Umbilical cord (tissue), 2 donors: ENCODE data around the gene NISCH. TPM values are rescaled to one million over a fixed set of nuclear protein-coding genes. Genes with fewer than 3 reads are reported as not detected.
A peak's percentile ranks its signal among the peaks of the same experiment; 100 is the strongest.

Experiments
- DNase-seq: peaks from one replicate; pipeline ENCODE4 v3.0.0-alpha.2; 2015; ENCODE audit warnings: low spot score
- total RNA-seq: library from RNA; depleted of rRNA; stranded (reverse); fragments of >200 nt; gene quantifications from one replicate; pipeline ENCODE4 v1.2.3, GENCODE V29; 2014; ENCODE audit warnings: low replicate concordance; ENCODE audit not compliant: insufficient read depth

NISCH gene
- total RNA-seq, 1 donor from 2014 or later, result 61.4 TPM

DNA sequence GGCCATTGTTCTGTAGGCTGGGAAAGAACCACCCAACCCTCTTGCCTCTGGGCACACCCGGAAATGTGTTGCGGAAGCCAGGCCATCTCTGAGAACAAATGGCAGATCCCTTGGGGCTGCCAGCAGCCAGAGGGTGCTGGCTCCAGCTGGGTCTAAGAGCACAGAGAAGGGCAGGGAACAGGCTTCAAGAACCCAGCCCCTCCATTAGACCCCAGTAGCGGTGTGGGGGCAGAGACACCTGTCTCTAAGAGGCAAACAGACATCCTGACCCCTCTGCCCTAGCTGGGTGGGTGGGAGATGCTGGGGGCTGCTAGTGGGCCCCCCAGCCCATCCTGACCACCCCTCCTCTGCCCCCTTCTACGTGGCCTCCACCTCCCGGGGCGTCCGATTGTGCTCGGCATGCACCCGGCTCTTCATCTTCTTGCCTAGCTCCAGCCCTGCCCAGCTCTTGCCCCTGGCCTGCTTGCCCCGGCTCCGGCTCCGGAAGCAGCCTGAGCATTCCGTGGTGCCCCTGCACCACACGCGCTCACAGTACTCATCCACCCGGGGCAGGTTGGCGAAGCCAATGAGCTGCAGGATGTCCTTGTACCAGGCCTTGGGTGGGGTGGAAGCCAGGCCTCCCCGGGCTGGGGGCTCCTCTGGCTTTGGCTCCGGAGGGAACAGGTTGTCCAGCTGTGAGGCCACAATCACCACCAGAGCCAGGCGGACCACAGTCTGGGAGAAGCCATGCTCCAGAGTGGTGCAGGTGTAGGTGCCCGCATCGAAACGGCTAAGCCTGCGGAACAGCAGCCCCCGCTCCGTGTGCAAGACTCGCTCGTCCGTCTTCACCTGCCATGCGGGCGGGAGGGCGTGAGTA, 19.9 kb upstream of the NISCH start:
- no peak for DNase-seq

DNA sequence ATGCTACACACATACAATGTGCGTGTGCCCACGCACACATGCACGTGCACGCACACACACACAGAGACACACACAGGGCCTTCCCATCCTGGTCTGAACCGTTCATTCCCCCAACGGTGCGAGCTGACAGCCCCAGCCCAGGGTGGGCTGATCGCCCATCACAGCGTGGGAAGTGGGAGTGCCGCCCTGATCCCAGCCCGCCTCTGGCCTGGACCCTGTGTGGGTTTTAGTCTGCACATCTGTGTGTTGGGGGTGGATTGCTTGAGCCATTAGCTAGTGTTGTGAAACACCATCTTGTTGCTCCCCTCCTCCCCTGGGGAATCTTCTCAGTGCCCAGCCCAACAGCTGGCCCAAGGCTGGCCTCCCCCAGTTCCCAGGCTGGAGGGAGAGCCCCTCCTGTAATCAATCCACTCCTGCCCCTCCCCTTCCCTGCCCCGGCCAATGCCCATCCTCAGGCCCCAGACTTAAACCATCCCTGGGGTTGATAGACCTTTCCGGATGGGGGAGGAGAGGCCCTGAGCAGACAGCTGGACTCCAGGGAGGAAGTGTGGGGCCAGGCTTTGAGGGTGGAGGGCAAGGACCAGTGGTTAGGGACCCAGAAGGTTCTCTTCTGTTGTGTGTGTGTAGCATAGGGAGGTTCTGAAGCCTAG, 18.8 kb upstream of the NISCH start:
- DNase-seq, result peak; percentile 55

DNA sequence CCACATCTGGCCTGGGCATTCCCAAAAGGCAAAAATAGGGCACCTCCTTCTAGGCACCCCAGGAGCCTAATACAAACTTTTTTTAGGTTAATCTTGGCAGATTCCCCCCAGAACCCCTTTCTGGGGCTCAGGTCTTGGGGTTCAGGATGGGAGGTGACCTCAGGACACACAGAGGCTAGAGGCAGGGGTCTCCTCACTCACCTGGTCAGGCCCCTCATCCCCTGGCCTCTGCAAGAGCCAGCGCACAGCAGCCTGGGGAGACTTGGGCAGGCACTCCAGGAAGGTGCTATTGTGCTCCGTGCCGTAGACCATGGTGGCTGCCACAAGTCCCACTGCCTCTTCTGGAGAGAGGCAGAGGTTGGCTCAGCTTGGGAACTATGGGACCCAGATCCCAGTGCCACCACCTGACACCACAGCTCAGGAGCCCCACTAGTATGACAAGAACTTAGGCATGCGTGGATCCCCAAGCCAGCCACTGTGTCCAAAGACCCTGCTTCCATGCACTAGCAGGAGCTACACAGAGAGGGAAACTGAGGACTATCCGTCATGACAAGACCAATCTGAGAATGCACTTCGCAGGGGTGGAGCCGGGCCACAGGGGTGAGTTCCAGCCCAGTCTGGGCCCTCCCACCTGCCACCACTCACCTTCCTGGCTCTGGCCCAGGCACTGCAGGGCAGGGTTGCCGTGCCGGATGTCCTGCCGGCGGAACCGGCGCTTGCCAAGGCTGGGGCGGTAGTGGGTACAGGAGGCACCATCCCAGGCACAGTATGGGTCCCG, 17.9 kb upstream of the NISCH start:
- DNase-seq, result no peak

DNA sequence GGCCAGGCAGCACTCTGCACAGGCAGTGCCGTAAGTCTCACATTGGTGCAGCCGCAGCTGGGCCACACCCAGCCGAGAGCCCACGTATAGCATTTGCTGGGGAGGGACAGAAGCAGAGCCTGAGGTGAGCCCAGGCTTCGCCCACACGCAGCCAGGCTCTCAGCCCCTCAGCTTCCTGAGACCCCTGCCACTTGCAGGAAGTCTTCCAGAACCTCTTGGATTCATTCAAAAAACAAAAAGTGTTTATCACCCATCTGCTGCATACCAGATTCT, 17.4 kb upstream of the NISCH start:
- DNase-seq, result no peak

DNA sequence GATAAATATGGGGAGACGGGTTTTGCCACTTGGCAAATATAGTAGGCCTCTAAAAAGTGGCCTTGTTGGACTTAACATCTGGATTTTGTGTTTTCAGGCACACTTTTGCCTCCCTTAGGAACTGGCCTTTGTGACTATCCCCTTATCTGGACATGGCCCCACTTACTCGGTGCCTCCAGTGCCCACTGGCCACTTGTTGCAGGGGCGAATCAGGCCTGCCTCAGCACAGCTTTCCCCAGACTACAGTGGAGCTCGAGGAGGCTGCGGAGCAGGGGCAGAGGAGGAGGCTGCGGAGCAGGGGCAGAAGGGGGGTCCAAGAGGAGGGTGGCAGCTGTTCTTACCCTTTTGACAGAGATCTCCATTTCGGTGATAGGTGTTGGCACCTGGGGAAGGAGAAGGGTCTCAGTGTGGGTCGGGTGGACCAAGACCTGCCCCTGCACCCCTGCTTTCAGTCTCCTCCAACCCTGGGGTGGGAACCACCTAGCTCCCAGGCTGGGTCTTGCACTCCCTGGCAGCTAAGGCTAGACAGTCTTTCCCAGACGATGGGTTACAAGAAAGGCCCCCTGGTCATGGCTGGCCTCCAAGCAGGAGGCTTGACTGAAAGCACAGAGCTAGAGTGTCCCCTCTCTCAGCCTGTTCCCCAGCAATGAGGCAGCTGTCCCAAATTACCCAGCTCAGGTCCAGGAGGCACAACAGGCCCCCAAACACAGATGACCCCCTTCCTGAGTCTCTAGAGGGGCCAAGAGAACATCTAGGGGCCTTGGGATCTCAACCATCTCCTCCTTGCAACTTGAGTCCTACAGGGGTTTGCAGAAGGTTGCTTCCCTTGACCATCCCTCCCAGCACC, 16.6 kb upstream of the NISCH start:
- DNase-seq, result no peak

DNA sequence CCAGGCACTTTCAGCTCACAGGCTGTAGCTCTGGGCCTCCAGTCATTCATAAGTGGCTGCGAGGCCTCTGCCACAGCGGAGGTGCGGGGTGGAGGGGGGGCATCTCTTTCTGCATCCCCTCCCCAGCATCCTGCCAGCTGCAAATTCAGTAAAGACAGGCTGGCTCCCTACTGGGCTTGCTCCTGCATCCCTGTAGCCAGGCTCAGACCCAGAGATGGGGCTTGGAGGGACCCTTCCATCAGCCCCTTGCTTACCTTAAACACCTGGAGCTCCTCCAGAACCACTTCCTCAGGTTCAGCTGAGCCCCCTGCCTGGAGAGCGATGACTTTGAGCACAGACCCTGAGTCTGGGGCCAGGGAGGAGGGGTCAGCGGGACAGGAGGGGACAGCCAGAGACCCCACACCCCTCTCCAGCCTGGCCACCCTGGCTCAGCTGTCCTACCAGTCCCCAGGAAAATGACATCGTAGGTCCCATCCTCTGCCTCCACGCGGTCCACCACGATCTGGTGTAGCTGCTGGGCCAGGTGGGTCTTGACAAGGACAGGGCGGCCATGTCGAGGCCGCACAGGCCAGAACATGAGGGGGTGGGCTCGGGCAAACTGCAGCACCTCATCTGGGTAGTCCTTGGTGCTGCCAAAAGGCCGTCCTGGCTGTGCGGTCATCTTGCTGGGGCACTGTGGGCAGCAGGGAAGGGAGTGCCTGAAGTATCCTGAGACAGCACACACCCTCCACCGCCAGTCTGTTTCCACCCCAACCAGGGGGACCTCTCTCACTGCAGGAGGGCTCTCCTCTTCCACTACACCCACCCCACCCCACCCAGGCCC, 15.8 kb upstream of the NISCH start:
- no peak for DNase-seq

DNA sequence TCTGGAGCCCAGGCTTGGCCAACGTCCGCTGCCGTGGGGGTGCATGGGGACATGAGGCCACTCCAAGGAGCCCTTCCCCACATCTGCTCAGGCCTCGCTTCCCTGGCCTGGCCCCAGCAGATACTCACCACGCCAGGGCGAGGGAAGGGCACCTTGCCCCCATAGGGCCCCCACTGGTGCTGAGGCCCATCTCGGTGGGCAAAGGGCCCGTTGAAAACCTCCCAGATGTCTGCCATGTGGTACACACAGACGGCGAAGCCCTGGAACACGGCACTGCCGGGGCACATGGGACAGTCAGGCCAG, 15.2 kb upstream of the NISCH start:
- DNase-seq, result no peak

DNA sequence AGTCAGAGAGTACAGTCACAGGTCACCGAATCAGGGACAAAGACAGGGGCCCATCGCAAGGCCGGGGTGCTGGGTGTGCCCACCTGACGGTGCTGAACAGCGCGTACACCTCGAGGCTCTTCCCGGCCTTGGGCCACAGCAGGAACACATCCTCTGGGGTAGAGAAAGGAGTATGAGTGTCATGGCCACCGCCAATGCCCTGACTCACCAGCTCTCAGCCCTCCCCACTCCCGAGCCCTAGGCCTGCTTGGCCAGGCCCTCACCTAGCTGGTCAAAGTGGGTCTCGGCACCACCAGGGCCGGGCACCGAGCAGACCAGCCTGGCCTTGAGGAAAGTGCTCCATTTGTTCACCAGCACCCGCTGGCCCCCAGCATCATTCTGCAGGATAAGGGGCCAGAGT, 14.7 kb upstream of the NISCH start:
- no peak for DNase-seq

DNA sequence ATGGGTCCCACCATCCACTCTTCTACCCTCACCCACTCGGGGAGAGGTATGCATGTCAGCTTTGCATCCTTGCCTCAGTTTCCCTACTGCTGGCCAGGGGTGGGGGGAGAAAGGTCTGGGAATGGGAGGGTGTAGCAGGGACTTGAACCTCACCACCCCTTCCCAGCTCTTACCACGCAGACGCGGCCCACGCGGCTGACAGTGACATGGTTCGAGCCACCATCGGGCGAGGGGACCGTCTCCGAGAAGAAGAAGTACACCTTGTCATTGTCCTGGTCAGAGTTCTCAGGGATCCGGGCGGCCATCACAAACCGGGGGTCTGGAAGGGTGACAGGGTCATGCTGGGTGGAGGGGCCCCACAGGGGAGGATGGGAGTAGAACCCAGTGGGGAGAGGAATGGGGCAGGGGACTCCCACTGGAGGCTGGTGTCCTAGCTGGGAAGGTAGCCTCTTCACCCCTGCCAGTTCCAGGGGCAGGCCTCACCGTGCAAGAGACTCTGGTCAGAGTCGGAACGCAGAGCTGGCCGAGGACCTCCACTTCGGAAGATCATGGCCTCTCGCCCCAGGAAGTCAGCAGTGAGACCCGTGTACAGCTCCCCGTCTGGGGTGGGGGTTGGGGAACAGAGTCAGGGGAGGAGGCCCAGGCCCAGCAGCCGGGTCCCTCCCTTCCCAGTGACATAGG, 14.2 kb upstream of the NISCH start:
- DNase-seq, result no peak

DNA sequence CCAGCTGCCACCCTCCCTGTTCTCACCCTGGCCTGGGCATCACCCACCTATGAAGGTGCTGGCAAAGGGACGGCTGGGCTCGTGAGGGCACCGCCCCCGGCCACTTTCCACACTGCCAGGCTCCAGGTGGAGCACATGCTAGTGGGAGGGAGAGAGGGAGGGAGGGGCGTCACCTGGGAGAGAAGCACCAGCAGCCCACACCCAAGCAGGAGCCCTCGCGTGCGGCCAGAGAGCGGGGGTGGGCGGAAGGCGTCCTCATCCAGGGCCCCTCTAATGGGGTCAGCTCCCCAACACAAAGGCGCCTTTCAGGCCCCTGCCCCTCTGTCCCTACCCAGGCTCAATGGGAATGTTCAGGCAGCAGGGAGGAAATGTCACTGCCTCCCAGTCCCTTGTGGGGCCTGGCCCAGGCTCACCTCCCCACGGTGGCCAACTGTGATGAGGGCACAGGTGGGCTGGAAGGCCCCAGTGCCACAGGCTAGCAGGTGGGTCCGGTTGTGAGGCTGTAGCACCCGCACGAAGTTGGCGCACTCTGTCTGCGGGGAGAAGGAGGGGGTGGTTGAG, 13.6 kb upstream of the NISCH start:
- no peak for DNase-seq

DNA sequence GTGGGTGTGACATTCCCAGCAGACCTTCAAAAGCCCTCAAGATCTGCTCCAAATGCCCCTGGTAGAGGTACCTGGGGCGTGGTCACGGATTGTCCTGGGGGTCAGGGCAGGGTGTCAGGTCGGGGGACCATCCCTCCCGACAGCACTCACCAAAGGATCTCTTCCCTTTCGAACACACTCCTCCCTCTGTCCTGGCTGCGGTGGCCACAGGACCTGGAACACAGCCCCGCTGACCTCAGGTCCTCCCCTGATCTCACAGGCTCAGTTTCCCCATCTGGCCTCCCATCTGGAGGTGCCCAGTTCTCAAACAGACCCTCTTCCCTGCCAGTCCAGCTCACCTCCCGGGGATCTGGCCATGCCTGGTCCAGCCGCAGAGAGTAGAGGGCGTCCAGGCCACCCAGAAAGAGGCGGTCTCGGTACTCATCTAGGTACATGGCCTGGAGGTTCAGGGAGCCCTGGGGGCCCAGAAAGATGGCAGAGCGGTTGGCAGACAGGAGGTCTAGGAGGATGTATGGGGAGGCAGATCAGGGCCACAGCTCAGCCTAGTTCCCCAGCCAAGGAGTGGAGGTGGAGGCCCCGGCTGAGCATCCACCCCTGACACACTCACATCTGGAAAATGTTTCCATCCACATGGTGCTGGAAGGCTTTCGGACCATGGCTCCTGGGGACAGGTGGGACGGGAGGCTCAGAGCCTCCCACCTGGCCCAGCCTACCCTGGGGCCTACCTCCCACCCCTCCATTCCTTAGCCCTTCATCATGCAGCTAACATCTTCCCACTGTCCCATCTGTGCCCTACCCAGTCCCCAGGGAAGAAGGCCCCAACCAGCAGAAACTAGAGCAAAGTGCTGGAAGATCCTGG, 12.8 kb upstream of the NISCH start:
- no peak for DNase-seq

DNA sequence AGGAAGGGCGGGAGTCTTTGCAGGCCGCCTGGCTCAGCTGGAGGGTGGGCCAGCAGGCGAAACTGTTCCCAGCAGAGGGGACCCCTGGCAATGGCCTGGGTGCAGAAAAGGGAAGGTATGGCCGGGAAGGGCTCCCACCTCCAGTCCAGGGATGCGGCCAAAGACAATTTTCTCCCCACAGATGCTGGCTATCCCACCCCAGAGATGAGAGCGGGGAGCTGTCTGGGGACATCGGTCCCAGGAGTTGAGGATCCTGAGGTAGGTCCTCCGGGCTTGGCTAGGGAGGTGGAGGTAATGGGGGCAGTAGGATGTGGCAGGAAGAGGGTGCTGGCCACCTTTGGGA, 12.2 kb upstream of the NISCH start:
- DNase-seq, result no peak

DNA sequence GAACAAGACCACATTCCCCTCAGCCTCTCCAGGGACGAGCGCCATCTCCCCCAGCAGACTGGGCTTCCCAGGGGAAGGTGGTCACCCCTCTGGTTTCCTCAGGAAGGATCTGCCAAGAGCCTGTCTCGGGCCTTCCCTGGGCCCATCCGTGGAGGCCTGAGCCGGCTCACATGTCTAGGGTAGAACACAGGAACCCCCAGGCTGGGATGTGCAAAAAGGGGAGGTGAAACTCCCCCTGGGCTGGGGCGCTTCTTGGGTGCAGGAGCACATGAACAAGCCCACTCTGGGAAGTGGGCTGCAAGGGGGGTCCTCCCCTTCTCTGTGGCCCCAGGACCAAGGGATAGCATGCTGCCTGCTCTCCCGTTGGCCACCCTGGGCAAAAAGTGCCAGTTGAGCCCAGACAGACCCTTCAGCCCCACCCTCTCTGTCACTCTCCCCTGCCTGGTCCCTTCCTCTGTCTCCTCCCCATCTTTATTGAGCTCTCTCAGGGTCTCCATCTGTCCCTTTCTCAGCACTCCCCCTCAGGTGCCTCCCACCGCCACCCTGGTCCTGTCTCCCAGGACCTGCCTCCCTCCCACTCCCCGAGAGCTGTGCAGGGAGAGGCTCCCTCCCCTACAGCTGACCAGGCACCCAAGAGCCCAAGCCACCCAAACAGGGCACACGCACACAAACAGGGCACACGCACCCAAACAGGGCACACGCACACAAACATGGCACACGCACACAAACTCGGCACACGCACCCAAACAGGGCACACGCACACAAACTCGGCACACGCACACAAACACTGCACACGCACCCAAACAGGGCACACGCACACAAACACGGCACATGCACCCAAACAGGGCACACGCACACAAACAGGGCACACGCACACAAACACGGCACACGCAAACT, 11.4 kb upstream of the NISCH start:
- DNase-seq, result no peak

DNA sequence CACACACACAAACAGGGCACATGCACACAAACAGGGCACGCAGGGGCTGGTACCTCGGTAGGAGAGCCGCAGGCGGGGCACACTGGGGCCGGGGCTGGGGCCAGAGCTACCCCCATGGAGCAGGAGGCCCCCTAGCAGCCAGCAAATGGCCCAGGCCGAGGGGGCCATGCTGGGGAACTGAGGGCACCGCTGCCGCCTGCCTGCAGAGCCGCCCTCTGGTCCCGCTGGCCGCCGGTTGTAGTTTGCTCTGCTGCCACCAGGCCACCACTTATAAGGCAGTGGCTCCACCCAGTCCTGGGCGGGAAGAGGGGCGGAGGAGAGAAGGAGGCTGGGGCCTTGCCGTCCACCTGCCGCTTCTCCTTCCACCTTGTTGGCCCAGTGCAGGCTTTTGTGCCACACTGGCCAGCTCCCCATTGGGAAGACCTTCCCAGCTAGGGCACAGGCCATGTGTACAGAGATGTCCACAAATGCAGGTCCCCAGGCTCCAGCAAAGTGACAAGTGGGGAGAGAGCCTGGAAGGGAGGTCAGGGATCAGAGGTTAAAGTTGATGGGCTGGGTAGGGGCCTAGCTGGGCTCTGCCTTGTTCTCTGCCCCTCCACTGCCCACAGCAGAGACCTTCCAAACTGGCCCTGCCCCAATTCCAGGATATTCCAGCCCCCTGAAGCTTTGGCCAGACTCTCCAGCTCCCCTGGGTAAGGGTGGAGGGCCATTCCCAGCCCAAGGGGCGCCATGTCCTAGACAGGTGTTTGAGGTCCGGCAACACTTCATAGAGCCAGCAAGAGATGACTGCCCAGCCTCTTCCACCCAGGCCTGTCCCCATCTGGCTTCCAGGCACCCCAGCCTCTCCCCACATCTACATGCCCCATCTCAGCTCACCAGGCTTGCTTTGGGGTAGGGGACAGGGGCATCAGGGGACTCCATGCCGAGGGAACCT, 10.3 kb upstream of the NISCH start, which contains the start of gene SEMA3G:
Gene SEMA3G, minus strand, starts transcription at position 244 of the 934 bp plus-strand sequence. Its CDS starts 76 bp downstream, at position 168.
- DNase-seq, result peak; percentile 58

DNA sequence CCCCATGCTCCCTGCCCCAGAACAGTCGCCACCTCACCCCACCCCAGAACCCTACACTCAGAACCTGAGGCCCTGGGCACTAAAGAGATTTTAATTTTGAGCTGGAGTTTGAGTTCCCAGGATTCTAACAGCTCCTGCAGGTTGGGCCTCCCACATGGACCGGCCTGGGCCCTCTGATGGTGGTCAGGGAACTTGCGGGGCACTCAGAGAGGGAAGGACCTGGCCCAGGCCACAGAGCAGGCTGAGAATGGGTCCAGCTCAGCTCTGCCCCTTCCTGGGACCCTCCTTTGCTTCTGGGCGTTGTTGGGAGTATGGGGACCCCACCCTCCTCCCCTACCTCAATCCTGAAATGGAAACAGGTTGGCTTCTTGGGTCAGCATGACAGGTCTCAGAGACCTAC, 9.4 kb upstream of the NISCH start:
- no peak for DNase-seq

DNA sequence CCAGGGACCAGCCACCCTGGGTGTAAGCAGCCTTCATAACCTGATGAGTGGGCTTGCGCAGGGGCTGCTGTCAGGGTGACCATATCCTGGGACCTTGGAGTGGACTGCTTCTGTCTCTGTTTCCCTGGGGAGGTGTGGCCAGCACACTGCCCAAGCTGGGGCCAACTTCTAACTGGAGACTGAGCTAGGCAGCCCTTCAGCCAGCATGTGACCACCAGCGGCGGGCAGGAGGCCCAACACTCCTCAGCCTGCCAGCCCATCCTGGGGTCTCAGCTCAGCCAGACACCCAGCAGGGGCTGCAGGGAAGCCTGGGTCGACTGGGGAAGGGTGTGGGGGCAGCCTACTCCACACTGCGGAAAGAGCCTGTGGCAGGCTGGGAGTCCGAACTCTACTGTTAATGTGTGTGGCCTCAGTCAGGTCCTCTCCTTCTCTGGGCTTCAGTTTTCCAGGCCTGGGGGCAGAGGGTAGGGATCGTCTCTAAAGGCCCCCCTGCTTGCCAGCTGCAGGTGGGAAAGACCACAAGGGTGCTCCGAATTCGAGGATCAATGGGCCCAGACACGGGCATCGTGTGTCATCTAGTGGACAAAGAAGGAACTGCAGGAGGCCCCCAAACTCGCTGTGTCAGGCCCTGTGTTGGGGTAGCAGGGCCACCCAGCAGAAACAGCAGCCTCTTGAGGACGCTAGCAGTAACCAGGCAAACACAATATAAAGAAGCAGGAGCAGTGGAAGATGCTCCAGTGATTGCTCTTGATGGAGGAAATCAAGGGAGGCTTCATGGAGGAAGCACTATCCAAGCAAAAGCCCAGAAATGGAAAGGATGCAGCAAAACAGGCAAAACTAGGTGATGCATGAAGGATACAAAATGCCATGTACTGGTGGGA, 8.5 kb upstream of the NISCH start:
- peak; percentile 39 for DNase-seq
